Hepatocyte (in vitro differentiated cells): ENCODE results near the gene LIPA.

ENCODE experiments used
- CTCF ChIP-seq: fragments of 200-600 bp; sonication (generic); IDR thresholded peaks from 2 replicates; pipeline ENCODE4 v1.5.1; 2016; ENCODE audit warnings: antibody characterized with exemption, mild to moderate bottlenecking; ENCODE audit not compliant: poor library complexity
- EZH2 ChIP-seq: fragments of 200-600 bp; sonication (generic); IDR thresholded peaks from 2 replicates; pipeline ENCODE4 v1.6.1; 2016; ENCODE audit warnings: antibody characterized with exemption, mild to moderate bottlenecking, borderline replicate concordance

- TF ChIP-seq CTCF (no peak), EZH2 (no peak)
Observed at GRCh38 chr10:89226891-89227290, 24.7 kb downstream of the LIPA start.
